ENCODE results near the gene SRBD1. TPM values are rescaled to one million over a fixed set of nuclear protein-coding genes. Genes with fewer than 3 reads are reported as not detected.

Gene SRBD1
- total RNA-seq, 2 donors from 2014 or later: 10.9 to 17.1 TPM

DNA sequence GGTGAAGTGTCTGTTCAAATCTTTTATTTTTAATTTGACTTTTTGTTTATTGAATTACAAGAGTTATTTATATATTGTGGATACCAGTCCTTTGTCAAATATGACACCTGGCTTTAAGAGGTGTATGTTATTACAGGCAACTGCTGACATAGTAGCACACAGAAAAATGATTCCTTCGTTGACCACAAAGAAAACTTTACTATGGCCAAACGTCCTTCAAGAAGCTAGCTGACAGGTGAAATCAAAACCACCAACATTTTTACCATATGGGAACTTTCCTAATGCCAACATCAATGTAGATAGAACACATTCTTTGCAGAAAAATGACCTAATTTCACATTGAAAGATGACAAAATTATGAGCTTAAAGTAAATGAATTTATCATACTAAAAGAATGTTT is 6.4 kb upstream of the SRBD1 start:
- Mint-ChIP-seq H3K27ac (no peak overlapping the region), H3K27me3 (peaks cover 17% of the 10 kb centered on the region), H3K4me1 (peaks cover 1% of the 10 kb centered on the region), H3K36me3 (ENCODE audit: low read depth) (no peaks in the 10 kb centered on the region), H3K4me3 (no peak overlapping the region), H3K9me3 (no peaks in the 10 kb centered on the region)
- ATAC-seq (replicated peaks): no peak

- no peaks in the 10 kb centered on the region for H3K9me3 Mint-ChIP-seq
- H3K36me3 Mint-ChIP-seq (ENCODE audit: low read depth): no peaks in the 10 kb centered on the region
- no peaks in the 10 kb centered on the region for H3K4me1 Mint-ChIP-seq
- H3K4me3 Mint-ChIP-seq: no peak overlapping the region
- H3K27ac Mint-ChIP-seq: no peak overlapping the region
- peaks cover 12% of the 10 kb centered on the region for H3K27me3 Mint-ChIP-seq
- ATAC-seq (replicated peaks): no peak
Measured at GRCh38 chr2:45616658-45617411, 5.8 kb upstream of the SRBD1 start.

- Mint-ChIP-seq H3K36me3 (ENCODE audit: low read depth) (no peaks in the 10 kb centered on the region), H3K27ac (no peak overlapping the region), H3K9me3 (no peaks in the 10 kb centered on the region), H3K4me1 (no peaks in the 10 kb centered on the region), H3K27me3 (peaks cover 5% of the 10 kb centered on the region), H3K4me3 (no peak overlapping the region)
- no peak for ATAC-seq (replicated peaks)
Measured at GRCh38 chr2:45614871-45615415, 3.9 kb upstream of the SRBD1 start.

DNA sequence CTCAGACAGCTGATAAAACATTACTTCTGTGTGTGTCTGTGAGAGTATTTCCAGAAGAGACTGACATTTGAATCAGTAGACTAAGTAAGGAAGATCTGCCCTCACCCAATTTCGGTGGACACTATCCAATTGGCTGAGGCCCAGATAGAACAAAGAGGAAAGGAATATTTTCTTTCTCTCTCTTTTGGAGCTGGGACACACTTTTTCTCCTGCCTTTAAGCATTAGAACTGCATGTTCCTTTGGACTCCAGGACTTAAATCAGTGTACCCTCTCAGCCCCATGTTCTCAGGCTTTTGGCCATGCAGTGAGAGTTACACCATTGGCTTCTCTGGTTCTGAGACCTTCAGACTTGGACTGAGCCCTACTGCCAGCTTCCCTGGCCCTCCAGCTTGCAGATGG is 3.3 kb upstream of the SRBD1 start:
- H3K4me1 Mint-ChIP-seq: peaks cover 2% of the 10 kb centered on the region
- H3K4me3 Mint-ChIP-seq: no peak overlapping the region
- no peak overlapping the region for H3K27ac Mint-ChIP-seq
- no peaks in the 10 kb centered on the region for H3K9me3 Mint-ChIP-seq
- H3K36me3 Mint-ChIP-seq (ENCODE audit: low read depth): no peaks in the 10 kb centered on the region
- H3K27me3 Mint-ChIP-seq: no peaks in the 10 kb centered on the region
- no peak for ATAC-seq (replicated peaks)

DNA sequence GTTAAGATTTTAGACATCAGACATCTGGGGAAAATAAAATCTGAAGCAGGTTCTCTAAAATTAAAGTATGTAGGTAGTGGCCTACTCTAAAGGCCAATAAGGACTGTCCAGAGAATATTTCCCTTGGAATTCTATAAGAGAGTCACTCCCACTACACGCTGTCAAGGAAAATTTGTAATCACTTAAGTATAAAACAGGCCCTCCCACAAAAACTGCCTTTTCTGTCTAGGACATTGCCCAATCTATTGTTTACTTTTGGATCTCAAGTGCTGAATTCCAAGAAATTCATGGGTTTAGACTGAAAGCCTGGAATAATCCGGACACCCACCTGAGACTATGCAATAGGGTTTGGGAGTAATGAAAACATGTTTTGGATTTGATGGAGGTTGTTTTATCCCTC is 1.7 kb upstream of the SRBD1 start:
- no peaks in the 10 kb centered on the region for H3K9me3 Mint-ChIP-seq
- no peak overlapping the region for H3K4me3 Mint-ChIP-seq
- ATAC-seq (replicated peaks): no peak
- no peaks in the 10 kb centered on the region for H3K36me3 Mint-ChIP-seq (ENCODE audit: low read depth)
- no peak overlapping the region for H3K27ac Mint-ChIP-seq
- H3K4me1 Mint-ChIP-seq: peaks cover 10% of the 10 kb centered on the region
- no peaks in the 10 kb centered on the region for H3K27me3 Mint-ChIP-seq

- ATAC-seq (replicated peaks): no peak
- H3K4me3 Mint-ChIP-seq: peak overlapping the region; percentile 94
Measured at GRCh38 chr2:45612285-45612684, 1.2 kb upstream of the SRBD1 start.

DNA sequence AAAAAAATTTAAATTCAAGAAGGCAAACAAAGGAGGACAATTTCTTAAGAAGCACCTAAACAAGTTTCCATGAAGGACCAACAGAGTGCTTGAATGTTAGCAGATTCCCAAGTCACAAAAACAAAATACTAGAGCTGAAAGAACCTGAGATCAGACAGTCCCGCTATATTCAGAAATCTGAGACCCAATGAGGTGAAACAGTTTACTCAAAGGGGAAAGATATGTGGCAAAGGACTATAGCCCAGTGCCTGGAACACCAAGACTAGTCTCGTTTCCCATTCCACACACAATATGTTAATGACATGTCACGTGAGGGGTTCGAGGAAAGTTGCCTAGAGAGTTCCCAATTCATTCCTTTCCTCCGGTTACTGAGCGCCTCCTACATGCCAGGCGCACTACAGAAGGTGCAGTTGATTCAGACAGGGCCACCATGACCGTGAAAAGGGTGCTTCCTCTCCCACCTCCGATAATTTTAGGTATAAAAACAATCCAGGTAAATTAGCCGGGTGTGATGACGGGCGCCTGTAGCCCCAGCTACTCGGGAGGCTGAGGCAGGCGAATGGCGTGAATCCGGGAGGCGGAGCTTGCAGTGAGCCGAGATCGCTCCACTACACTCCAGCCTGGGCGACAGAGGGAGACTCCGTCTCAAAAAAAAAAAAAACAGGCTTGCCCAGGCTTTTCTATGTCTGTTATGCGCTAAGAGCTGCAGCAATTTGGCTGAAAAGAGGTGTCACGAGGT is 617 bp downstream of the SRBD1 start:
- peak; percentile 78 for ATAC-seq (replicated peaks)
- no peaks in the 10 kb centered on the region for H3K27me3 Mint-ChIP-seq
- peak overlapping the region; percentile 94 for H3K27ac Mint-ChIP-seq
- peak overlapping the region; percentile 94 for H3K4me3 Mint-ChIP-seq
- no peaks in the 10 kb centered on the region for H3K36me3 Mint-ChIP-seq (ENCODE audit: low read depth)
- H3K4me1 Mint-ChIP-seq: peaks cover 10% of the 10 kb centered on the region
- H3K9me3 Mint-ChIP-seq: no peaks in the 10 kb centered on the region

More at GRCh38 chr2:45612285-45612684, 1.2 kb upstream of the SRBD1 start:
- Mint-ChIP-seq H3K4me1 (peaks cover 10% of the 10 kb centered on the region), H3K27me3 (no peaks in the 10 kb centered on the region), H3K36me3 (ENCODE audit: low read depth) (no peaks in the 10 kb centered on the region), H3K27ac (peak overlapping the region; percentile 94), H3K9me3 (no peaks in the 10 kb centered on the region)

- H3K27ac Mint-ChIP-seq: no peak overlapping the region
- H3K4me3 Mint-ChIP-seq: no peak overlapping the region
- peaks cover 24% of the 10 kb centered on the region for H3K36me3 Mint-ChIP-seq (ENCODE audit: low read depth)
- no peaks in the 10 kb centered on the region for H3K9me3 Mint-ChIP-seq
- H3K4me1 Mint-ChIP-seq: peaks cover 10% of the 10 kb centered on the region
- no peak for ATAC-seq (replicated peaks)
- H3K27me3 Mint-ChIP-seq: no peaks in the 10 kb centered on the region
Measured at GRCh38 chr2:45607701-45608100, 3.4 kb downstream of the SRBD1 start.

- no peak for ATAC-seq (replicated peaks)
- H3K36me3 Mint-ChIP-seq (ENCODE audit: low read depth): peaks cover 32% of the 10 kb centered on the region
Measured at GRCh38 chr2:45606796-45607195, 4.3 kb downstream of the SRBD1 start.

DNA sequence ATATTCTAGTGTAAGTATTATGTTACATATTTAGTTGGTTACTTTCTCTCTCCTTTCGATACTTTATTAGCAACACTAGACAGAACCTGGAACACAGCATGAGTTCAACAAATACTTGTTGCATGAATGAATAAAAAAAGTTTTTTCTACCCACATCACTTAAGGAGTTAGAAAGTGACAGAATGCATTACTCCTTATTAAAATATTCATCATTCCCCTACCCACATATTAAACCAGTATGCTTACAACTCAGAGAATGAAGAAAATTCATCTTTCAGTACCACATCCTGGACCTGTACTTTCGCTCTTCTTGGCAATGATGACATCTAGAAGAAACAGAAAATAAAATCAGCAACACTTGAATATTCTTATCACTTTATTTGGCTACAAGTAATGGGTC is 6.0 kb downstream of the SRBD1 start:
- H3K36me3 Mint-ChIP-seq (ENCODE audit: low read depth): peaks cover 49% of the 10 kb centered on the region
- no peak for ATAC-seq (replicated peaks)
- H3K27ac Mint-ChIP-seq: no peak overlapping the region
- no peaks in the 10 kb centered on the region for H3K9me3 Mint-ChIP-seq
- no peaks in the 10 kb centered on the region for H3K27me3 Mint-ChIP-seq
- H3K4me3 Mint-ChIP-seq: no peak overlapping the region
- peaks cover 10% of the 10 kb centered on the region for H3K4me1 Mint-ChIP-seq

More at GRCh38 chr2:45606796-45607195, 4.3 kb downstream of the SRBD1 start:
- Mint-ChIP-seq H3K4me3 (no peak overlapping the region), H3K4me1 (peaks cover 10% of the 10 kb centered on the region), H3K9me3 (no peaks in the 10 kb centered on the region), H3K27me3 (no peaks in the 10 kb centered on the region), H3K27ac (no peak overlapping the region)

- Mint-ChIP-seq H3K4me1 (no peaks in the 10 kb centered on the region), H3K4me3 (no peak overlapping the region), H3K27ac (no peak overlapping the region), H3K27me3 (no peaks in the 10 kb centered on the region), H3K9me3 (no peaks in the 10 kb centered on the region), H3K36me3 (ENCODE audit: low read depth) (peaks cover 74% of the 10 kb centered on the region)
- ATAC-seq (replicated peaks): no peak
Measured at GRCh38 chr2:45602624-45603023, 8.4 kb downstream of the SRBD1 start.

DNA sequence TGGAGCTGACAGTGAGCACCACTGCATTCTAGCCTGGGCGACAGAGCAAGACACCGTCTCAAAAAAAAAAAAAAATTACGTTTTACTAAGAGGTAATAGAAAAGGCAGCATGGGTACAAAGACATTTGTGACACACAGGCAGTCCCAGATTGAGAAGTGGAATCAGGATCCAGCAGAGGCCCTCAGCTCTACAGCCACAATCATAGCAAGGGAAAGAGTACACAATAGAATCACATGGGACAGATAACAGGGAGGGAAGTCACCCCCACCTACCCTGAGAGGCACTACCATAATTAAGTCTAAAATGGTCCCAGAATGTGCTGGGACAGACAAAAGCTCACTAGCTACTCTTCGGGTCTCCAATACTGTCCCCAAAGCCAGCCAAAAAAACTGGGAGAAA is 12.5 kb downstream of the SRBD1 start:
- no peak overlapping the region for H3K27ac Mint-ChIP-seq
- H3K36me3 Mint-ChIP-seq (ENCODE audit: low read depth): peaks cover 95% of the 10 kb centered on the region
- no peaks in the 10 kb centered on the region for H3K9me3 Mint-ChIP-seq
- H3K4me3 Mint-ChIP-seq: no peak overlapping the region
- H3K27me3 Mint-ChIP-seq: no peaks in the 10 kb centered on the region
- ATAC-seq (replicated peaks): no peak
- H3K4me1 Mint-ChIP-seq: no peaks in the 10 kb centered on the region

GRCh38 chr2:45596761-45597160 is 14.3 kb downstream of the SRBD1 start:
- Mint-ChIP-seq H3K36me3 (ENCODE audit: low read depth) (peaks cover 89% of the 10 kb centered on the region), H3K4me3 (no peak overlapping the region), H3K27ac (no peak overlapping the region), H3K9me3 (no peaks in the 10 kb centered on the region), H3K27me3 (no peaks in the 10 kb centered on the region), H3K4me1 (no peaks in the 10 kb centered on the region)
- no peak for ATAC-seq (replicated peaks)

- H3K9me3 Mint-ChIP-seq: peaks cover 3% of the 10 kb centered on the region
- H3K4me1 Mint-ChIP-seq: peaks cover 5% of the 10 kb centered on the region
- no peak overlapping the region for H3K27ac Mint-ChIP-seq
- no peak overlapping the region for H3K4me3 Mint-ChIP-seq
- ATAC-seq (replicated peaks): no peak
- no peaks in the 10 kb centered on the region for H3K27me3 Mint-ChIP-seq
- peaks cover 89% of the 10 kb centered on the region for H3K36me3 Mint-ChIP-seq (ENCODE audit: low read depth)
Measured at GRCh38 chr2:45595721-45596435, 15.2 kb downstream of the SRBD1 start.
